HG02623 (cell line): Measurements from ENCODE around the gene AZIN2.

Experiments
- ATAC-seq: cut with Tn5 transposase; IDR thresholded peaks from one replicate; pipeline ENCODE4 v1.9.1; 2021; ENCODE audit warnings: moderate library complexity; ENCODE audit not compliant: unreplicated experiment

AZIN2 gene

GRCh38 chr1:33149453-33150190 is 68.7 kb downstream of the AZIN2 start:
- ATAC-seq, result no peak

GRCh38 chr1:33150522-33150921 is 69.6 kb downstream of the AZIN2 start:
- ATAC-seq, result no peak

- no peak for ATAC-seq
Measured at GRCh38 chr1:33151116-33151515, 70.2 kb downstream of the AZIN2 start.

GRCh38 chr1:33152685-33153432 is 71.9 kb downstream of the AZIN2 start:
- ATAC-seq, result no peak

- no peak for ATAC-seq
Measured at GRCh38 chr1:33153650-33154049, 72.7 kb downstream of the AZIN2 start.

- ATAC-seq, result no peak
Measured at GRCh38 chr1:33155877-33156538, 75.1 kb downstream of the AZIN2 start.

GRCh38 chr1:33157131-33157530 is 76.2 kb downstream of the AZIN2 start:
- ATAC-seq, result no peak

GRCh38 chr1:33158366-33158765 is 77.4 kb downstream of the AZIN2 start:
- no peak for ATAC-seq

- no peak for ATAC-seq
Measured at GRCh38 chr1:33159577-33159976, 78.6 kb downstream of the AZIN2 start.

- no peak for ATAC-seq
Measured at GRCh38 chr1:33161061-33161681, 80.2 kb downstream of the AZIN2 start.

- no peak for ATAC-seq
Measured at GRCh38 chr1:33162141-33162540, 81.2 kb downstream of the AZIN2 start.

GRCh38 chr1:33163621-33164519 is 82.9 kb downstream of the AZIN2 start:
- no peak for ATAC-seq

GRCh38 chr1:33165209-33165608 is 84.3 kb downstream of the AZIN2 start:
- ATAC-seq, result no peak

GRCh38 chr1:33165809-33166208 is 84.9 kb downstream of the AZIN2 start:
- ATAC-seq, result no peak

GRCh38 chr1:33167650-33168447 is 86.9 kb downstream of the AZIN2 start:
- no peak for ATAC-seq

- no peak for ATAC-seq
Measured at GRCh38 chr1:33168556-33169289, 87.8 kb downstream of the AZIN2 start.

GRCh38 chr1:33169290-33170055 is 88.5 kb downstream of the AZIN2 start:
- ATAC-seq, result no peak
